ENCODE data around the gene FER. TPM values are rescaled to one million over a fixed set of nuclear protein-coding genes. Genes with fewer than 3 reads are reported as not detected.
"Not testable (repeated sequence)": the region's sequence is repeated elsewhere in the genome, so short reads cannot be mapped to it uniquely, and the experiment has no call there.

The FER gene
- total RNA-seq, 1 donor from 2014 or later: 30.7 TPM

DNA sequence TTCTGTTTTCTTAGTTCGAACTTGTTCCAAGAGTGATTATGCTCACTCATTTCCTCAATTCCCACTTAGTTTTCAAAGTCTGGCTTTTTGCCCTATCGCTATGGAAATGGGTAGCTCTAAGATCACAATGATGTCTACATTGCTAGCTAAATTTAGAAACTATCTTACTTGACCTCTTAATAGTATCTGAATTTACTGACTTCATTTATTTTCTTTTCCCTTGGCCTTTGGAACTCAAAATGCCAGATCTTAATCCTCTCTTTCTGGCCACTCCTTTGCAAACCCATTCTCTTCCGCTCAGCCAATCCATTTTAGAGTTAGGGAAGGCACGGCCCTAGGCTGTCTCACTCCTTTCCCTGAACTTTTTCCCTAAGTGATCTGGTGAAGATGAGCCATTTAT lies 137.0 kb downstream of the FER start:
- H3K4me1 Mint-ChIP-seq (ENCODE audit: unreplicated experiment): no peaks in the 10 kb centered on the region

DNA sequence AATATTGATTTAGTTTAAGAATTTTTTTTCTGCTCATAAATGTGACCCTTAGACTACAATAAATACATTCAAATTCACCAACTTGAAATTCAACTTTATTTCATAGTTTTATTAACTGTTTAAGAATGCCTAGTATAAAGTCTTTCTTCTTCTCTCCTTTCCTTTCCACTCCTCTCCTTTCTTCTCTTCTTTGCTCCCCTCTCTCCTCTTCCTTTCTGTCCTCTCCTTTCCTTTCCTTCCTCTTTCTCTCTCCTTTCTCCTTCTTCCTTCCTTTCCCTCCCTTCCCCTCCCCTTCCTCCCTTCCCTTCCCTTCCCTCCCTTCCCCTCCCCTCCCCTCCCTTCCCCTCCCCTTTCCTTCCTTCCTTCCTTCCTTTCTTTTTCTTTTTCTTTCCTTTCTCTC lies 150.6 kb downstream of the FER start:
- no peaks in the 10 kb centered on the region for H3K9me3 Mint-ChIP-seq (ENCODE audit: unreplicated experiment)
- H3K27me3 Mint-ChIP-seq (ENCODE audit: unreplicated experiment): peaks cover 2% of the 10 kb centered on the region
- H3K4me3 Mint-ChIP-seq (ENCODE audit: unreplicated experiment): no peak overlapping the region
- peaks cover 12% of the 10 kb centered on the region for H3K36me3 Mint-ChIP-seq (ENCODE audit: low read depth, unreplicated experiment)
- no peak overlapping the region for H3K27ac Mint-ChIP-seq (ENCODE audit: unreplicated experiment)
- H3K4me1 Mint-ChIP-seq (ENCODE audit: unreplicated experiment): no peaks in the 10 kb centered on the region
- DNase-seq (ENCODE audit: low spot score): no peak
- TF ChIP-seq, protein P1, sequence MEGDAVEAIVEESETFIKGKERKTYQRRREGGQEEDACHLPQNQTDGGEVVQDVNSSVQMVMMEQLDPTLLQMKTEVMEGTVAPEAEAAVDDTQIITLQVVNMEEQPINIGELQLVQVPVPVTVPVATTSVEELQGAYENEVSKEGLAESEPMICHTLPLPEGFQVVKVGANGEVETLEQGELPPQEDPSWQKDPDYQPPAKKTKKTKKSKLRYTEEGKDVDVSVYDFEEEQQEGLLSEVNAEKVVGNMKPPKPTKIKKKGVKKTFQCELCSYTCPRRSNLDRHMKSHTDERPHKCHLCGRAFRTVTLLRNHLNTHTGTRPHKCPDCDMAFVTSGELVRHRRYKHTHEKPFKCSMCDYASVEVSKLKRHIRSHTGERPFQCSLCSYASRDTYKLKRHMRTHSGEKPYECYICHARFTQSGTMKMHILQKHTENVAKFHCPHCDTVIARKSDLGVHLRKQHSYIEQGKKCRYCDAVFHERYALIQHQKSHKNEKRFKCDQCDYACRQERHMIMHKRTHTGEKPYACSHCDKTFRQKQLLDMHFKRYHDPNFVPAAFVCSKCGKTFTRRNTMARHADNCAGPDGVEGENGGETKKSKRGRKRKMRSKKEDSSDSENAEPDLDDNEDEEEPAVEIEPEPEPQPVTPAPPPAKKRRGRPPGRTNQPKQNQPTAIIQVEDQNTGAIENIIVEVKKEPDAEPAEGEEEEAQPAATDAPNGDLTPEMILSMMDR (IDR thresholded peaks at IDR 0.05; ENCODE audit: unreplicated experiment): no peak

More for the DNA sequence above, 137.0 kb downstream of the FER start:
- Mint-ChIP-seq H3K9me3 (ENCODE audit: unreplicated experiment) (no peaks in the 10 kb centered on the region), H3K4me3 (ENCODE audit: unreplicated experiment) (no peak overlapping the region), H3K36me3 (ENCODE audit: low read depth, unreplicated experiment) (peaks cover 7% of the 10 kb centered on the region), H3K27me3 (ENCODE audit: unreplicated experiment) (no peaks in the 10 kb centered on the region), H3K27ac (ENCODE audit: unreplicated experiment) (no peak overlapping the region)
- TF ChIP-seq, protein P1 (IDR thresholded peaks at IDR 0.05; ENCODE audit: unreplicated experiment): no peak
- no peak for DNase-seq (ENCODE audit: low spot score)

DNA sequence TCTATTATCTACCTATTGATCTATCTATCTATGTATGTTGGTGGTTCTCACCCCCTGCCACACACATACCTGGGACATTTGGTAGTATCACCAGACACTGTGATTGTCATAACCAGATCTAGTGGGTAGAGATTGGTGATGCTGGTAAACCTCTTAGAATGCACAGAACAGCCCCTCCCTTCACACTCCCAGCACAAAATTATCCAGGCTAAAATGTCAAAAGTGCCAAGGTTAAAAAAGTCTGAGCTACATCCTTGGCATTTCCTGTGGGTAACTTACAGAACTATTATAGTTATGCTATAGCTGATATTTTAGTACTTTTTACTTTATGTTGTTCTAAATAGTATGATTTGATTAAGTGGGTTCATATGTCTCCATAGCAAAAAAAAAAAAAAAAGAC lies 151.0 kb downstream of the FER start:
- Mint-ChIP-seq H3K27me3 (ENCODE audit: unreplicated experiment) (peaks cover 2% of the 10 kb centered on the region), H3K4me3 (ENCODE audit: unreplicated experiment) (no peak overlapping the region), H3K9me3 (ENCODE audit: unreplicated experiment) (no peaks in the 10 kb centered on the region), H3K36me3 (ENCODE audit: low read depth, unreplicated experiment) (peaks cover 8% of the 10 kb centered on the region), H3K4me1 (ENCODE audit: unreplicated experiment) (no peaks in the 10 kb centered on the region), H3K27ac (ENCODE audit: unreplicated experiment) (no peak overlapping the region)
- TF ChIP-seq, protein P1 (IDR thresholded peaks at IDR 0.05; ENCODE audit: unreplicated experiment): no peak
- DNase-seq (ENCODE audit: low spot score): no peak

DNA sequence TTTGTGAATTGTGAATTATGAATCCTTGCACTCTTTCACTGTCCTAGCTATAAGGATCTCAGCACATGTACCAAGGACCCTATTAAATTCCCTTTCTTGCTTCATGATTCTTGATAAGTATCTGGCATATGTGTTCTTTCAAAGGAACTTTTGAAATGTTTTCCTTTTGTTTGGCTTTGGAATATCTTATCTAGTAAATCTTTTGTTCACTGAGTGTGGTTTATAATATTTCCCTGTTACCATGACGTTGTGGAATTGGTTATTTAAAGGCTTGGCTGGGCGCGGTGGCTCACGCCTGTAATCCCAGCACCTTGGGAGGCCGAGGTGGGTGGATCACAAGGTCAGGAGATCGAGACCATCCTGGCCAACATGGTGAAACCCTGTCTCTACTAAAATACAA lies 151.5 kb downstream of the FER start:
- not testable (repeated sequence) for H3K4me3 Mint-ChIP-seq (ENCODE audit: unreplicated experiment); H3K36me3 Mint-ChIP-seq (ENCODE audit: low read depth, unreplicated experiment); H3K4me1 Mint-ChIP-seq (ENCODE audit: unreplicated experiment); DNase-seq (ENCODE audit: low spot score); H3K27ac Mint-ChIP-seq (ENCODE audit: unreplicated experiment); H3K9me3 Mint-ChIP-seq (ENCODE audit: unreplicated experiment); H3K27me3 Mint-ChIP-seq (ENCODE audit: unreplicated experiment)

DNA sequence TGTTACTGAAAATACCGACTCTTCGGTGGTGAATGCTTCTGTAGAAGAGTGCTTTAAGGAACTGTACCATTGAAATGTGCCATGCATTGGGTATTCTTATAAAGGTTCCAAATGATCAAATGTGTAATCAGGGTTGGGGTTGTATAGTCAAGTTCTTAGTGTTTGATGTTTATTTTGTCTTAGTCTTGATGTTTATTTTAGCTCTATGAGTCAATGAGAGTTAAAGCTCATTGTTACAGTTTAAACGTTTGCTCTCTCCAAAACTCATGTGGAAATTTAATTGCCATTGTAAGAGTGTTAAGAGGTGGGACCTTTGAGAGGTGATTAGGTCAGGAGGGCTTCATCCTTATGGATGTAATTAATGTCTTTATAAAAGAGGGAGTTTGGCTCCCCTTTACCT lies 153.0 kb downstream of the FER start:
- H3K4me3 Mint-ChIP-seq (ENCODE audit: unreplicated experiment): no peak overlapping the region
- TF ChIP-seq, protein P1 (IDR thresholded peaks at IDR 0.05; ENCODE audit: unreplicated experiment): no peak
- H3K9me3 Mint-ChIP-seq (ENCODE audit: unreplicated experiment): no peaks in the 10 kb centered on the region
- no peak overlapping the region for H3K27ac Mint-ChIP-seq (ENCODE audit: unreplicated experiment)
- H3K4me1 Mint-ChIP-seq (ENCODE audit: unreplicated experiment): no peaks in the 10 kb centered on the region
- H3K27me3 Mint-ChIP-seq (ENCODE audit: unreplicated experiment): no peaks in the 10 kb centered on the region
- no peak for DNase-seq (ENCODE audit: low spot score)
- H3K36me3 Mint-ChIP-seq (ENCODE audit: low read depth, unreplicated experiment): no peaks in the 10 kb centered on the region

DNA sequence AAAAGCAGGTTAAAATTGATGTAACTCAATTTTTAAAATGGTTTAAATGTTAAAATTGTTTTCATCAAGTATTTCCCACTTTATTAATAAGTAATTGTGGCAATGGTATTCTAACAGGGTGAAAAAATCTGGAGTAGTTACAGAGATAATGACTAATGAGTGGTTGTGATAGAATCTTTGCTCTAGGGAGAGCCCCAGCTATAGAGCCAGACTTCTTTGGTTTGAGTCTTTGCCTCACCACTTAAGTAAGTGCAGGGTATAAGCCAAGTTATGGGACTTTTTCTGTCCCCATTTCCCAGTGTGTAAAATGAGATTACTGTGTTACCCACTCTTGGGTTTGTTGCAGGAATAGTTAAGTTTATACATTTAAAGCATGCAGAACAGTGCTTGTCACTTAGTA lies 158.1 kb downstream of the FER start:
- TF ChIP-seq, protein P1 (IDR thresholded peaks at IDR 0.05; ENCODE audit: unreplicated experiment): no peak

More for the DNA sequence above, 158.1 kb downstream of the FER start:
- Mint-ChIP-seq H3K27me3 (ENCODE audit: unreplicated experiment) (peaks cover 2% of the 10 kb centered on the region), H3K9me3 (ENCODE audit: unreplicated experiment) (no peaks in the 10 kb centered on the region), H3K27ac (ENCODE audit: unreplicated experiment) (no peak overlapping the region), H3K36me3 (ENCODE audit: low read depth, unreplicated experiment) (no peaks in the 10 kb centered on the region), H3K4me3 (ENCODE audit: unreplicated experiment) (no peak overlapping the region), H3K4me1 (ENCODE audit: unreplicated experiment) (peaks cover 2% of the 10 kb centered on the region)
- DNase-seq (ENCODE audit: low spot score): no peak
